ENCODE results near the gene TRIO. TPM values are rescaled to one million over a fixed set of nuclear protein-coding genes. Genes with fewer than 3 reads are reported as not detected.
A peak's percentile ranks its signal among the peaks of the same experiment; 100 is the strongest.

Gene TRIO
- total and polyA plus RNA-seq, 2 of the 8 experiments (the other 6 are each of a cell fraction or from before 2014, with no cell fraction given), result 35.1 to 69.1 TPM

DNA sequence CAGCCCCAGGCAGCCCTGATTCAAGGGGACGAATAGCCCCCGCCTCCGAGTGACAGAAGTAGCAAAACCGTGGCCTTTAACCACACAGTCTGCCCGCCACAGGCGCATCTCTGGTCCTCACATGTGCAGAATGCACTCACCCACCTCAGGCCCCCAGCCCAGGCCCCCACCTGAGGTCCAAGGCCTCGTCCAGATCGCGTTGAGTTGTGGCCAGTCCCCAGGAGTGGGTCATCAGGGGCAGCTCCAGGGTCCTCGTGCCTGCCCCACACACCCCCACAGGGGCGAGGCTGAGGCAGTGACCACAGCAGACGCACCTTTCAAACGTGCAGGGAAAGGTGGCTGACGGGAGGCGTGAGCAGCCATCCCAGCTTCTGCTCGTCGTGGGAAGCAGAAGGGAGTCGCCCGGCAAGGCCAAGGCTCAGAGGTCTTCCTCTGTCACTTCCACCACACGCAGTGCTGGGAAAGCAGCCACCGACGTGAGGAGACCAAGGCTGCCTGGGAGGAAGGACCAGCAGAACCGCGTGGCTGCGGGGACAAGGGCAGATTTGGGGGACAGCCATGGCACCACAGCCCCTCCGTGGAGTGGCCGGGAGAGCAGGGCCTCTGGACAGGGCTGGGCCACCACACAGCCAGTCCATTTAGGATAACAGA, 360.7 kb downstream of the TRIO start:
- H3K23me2 ChIP-seq (ENCODE audit: low read depth, low read length), result no peaks in the 10 kb centered on the region
- no peak overlapping the region for H3K4me3 ChIP-seq (ENCODE audit: extremely low read depth in 1 of 4, insufficient read depth in 2 of 4, low read depth in 3 of 4, low read length in 4 of 4)
- no peak overlapping the region; the same call in 1 of the 2 replicates for H4K8ac ChIP-seq (ENCODE audit: extremely low read depth, insufficient read depth, low read length)
- no peak overlapping the region for H2BK5ac ChIP-seq (ENCODE audit: low read depth, low read length)
- no peak overlapping the region for H2BK20ac ChIP-seq (ENCODE audit: low read length)
- no peak overlapping the region for H3K9ac ChIP-seq (replicated peaks in 1 of 4; ENCODE audit: extremely low read depth in 1 of 4, low read depth in 3 of 4, low read length in 3 of 4)
- no peak overlapping the region for H3K4ac ChIP-seq (replicated peaks; ENCODE audit: insufficient read length, low read depth, low read length)
- H3K27me3 ChIP-seq (replicated peaks in 1 of 4; ENCODE audit: control insufficient read depth in 3 of 4, extremely low read depth in 1 of 4, insufficient read depth in 3 of 4, low read length in 3 of 4), result no peaks in the 10 kb centered on the region
- no peak overlapping the region for H4K5ac ChIP-seq (ENCODE audit: insufficient read length, low read depth, low read length)
- H3K27ac ChIP-seq (ENCODE audit: low read depth, low read length), result no peak overlapping the region
- no peak overlapping the region for H2BK120ac ChIP-seq (replicated peaks; ENCODE audit: low read depth, low read length)
- H3K56ac ChIP-seq (replicated peaks; ENCODE audit: insufficient read length, low read depth, low read length), result no peak overlapping the region
- peaks cover 5 to 21% (median 11%) of the 10 kb centered on the region in 4 experiments for H3K36me3 ChIP-seq (ENCODE audit: control insufficient read depth in 2 of 4, insufficient read depth in 4 of 4, low read length in 3 of 4)
- POLR2A ChIA-PET (ENCODE audit: partially characterized antibody), result no interaction called here
- CTCF ChIA-PET (ENCODE audit: partially characterized antibody), result interaction anchor here (1.0 to 2.4 kb wide), 6 partner anchors 13 to 152 kb away, joined by 3 to 16 read pairs (median 6); no protein-coding TSS in a partner anchor
- H3K79me1 ChIP-seq (ENCODE audit: low read depth, low read length), result no peaks in the 10 kb centered on the region
- FAIRE-seq (no peak), DNase-seq (ENCODE audit: low read depth in 1 of 2, low spot score in 2 of 2) (no peak)
- no peak overlapping the region for H2BK15ac ChIP-seq (ENCODE audit: low read length)
- H2AFZ ChIP-seq (ENCODE audit: low read length), result no peak overlapping the region
- H2BK12ac ChIP-seq (ENCODE audit: low read depth, low read length), result no peak overlapping the region
- no peaks in the 10 kb centered on the region for H3K9me3 ChIP-seq (ENCODE audit: insufficient read depth in 2 of 2, low read depth in 1 of 2, low read length in 1 of 2)
- peaks cover 0 to 1% of the 10 kb centered on the region in 2 experiments for H4K20me1 ChIP-seq (replicated peaks in 1 of 2; ENCODE audit: control insufficient read depth in 1 of 2, insufficient read depth in 2 of 2, low read length in 2 of 2)
- no peaks in the 10 kb centered on the region for H3K79me2 ChIP-seq (ENCODE audit: control insufficient read depth in 1 of 2, insufficient read depth in 2 of 2, low read length in 2 of 2)
- TF ChIP-seq TAF1 (IDR thresholded peaks at IDR 0.05; ENCODE audit: low read depth, low read length) (no peak), POLR2AphosphoS5 (IDR thresholded peaks at IDR 0.05; ENCODE audit: low read depth, low read length) (0 out of 2 replicates have a peak, but pooled peaks have one; percentile 20)
- TF ChIP-seq, protein P1, sequence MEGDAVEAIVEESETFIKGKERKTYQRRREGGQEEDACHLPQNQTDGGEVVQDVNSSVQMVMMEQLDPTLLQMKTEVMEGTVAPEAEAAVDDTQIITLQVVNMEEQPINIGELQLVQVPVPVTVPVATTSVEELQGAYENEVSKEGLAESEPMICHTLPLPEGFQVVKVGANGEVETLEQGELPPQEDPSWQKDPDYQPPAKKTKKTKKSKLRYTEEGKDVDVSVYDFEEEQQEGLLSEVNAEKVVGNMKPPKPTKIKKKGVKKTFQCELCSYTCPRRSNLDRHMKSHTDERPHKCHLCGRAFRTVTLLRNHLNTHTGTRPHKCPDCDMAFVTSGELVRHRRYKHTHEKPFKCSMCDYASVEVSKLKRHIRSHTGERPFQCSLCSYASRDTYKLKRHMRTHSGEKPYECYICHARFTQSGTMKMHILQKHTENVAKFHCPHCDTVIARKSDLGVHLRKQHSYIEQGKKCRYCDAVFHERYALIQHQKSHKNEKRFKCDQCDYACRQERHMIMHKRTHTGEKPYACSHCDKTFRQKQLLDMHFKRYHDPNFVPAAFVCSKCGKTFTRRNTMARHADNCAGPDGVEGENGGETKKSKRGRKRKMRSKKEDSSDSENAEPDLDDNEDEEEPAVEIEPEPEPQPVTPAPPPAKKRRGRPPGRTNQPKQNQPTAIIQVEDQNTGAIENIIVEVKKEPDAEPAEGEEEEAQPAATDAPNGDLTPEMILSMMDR (IDR thresholded peaks at IDR 0.05; ENCODE audit: control extremely low read depth in 1 of 3, insufficient read depth in 1 of 3, low read depth in 1 of 3, low read length in 3 of 3), result no peak
- no peak overlapping the region for H3K18ac ChIP-seq (ENCODE audit: extremely low read depth, low read length)
- H4K91ac ChIP-seq (replicated peaks; ENCODE audit: insufficient read length, low read length), result no peak overlapping the region
- no peak overlapping the region for H2AK5ac ChIP-seq (ENCODE audit: low read depth, low read length)
- no peaks in the 10 kb centered on the region; a peak in 1 of 7 replicates for H3K4me1 ChIP-seq (replicated peaks in 1 of 4; ENCODE audit: control insufficient read depth in 3 of 4, insufficient read depth in 4 of 4, low read length in 3 of 4)
- 91% methylated on average over 24 of the region's 27 CpGs; no CpG with 5 or more reads in 1 of the 2 experiments for WGBS, 2 experiments (ENCODE audit: extremely low coverage in 1 of 2, insufficient coverage in 1 of 2, insufficient read length in 1 of 2, insufficient replicate concordance in 2 of 2, low coverage in 1 of 2, low lambda C conversion rate in 2 of 2, missing lambda C conversion rate in 1 of 2)
- no peak overlapping the region for H3K23ac ChIP-seq (ENCODE audit: insufficient read length)
- H3K4me2 ChIP-seq (ENCODE audit: insufficient read depth in 1 of 2, low read depth in 2 of 2, low read length in 2 of 2), result no peak overlapping the region
- no peak overlapping the region for H3K14ac ChIP-seq (ENCODE audit: insufficient read length)
